Left ventricle myocardium superior (tissue), 1 donor: ENCODE results near the gene PTX3. TPM values are rescaled to one million over a fixed set of nuclear protein-coding genes. Genes with fewer than 3 reads are reported as not detected.

Experiments used
- ATAC-seq: fragments of 200-7000 bp; cut with Tn5 transposase; one replicate; pipeline ENCODE4 v1.9.1; 2020; ENCODE audit warnings: mild to moderate bottlenecking, moderate library complexity
- DNase-seq: peaks from one replicate; pipeline ENCODE4 v3.0.0-alpha.2; 2020
- intact Hi-C: fragments of 100-400 bp; cut with micrococcal nuclease; formaldehyde crosslinking; loops from one replicate; pipeline ENCODE4 v1.11.0; 2022
- total RNA-seq: library from RNA; stranded (reverse); fragmentation: NEBNext Ultra II Directional; extraction: Animal tissue kit (Norgen Biotek cat#: 25700); gene quantifications from one replicate; pipeline ENCODE4 v1.2.1, GENCODE V29; 2021
- donor health status: DM: no; HTN: yes; CAD: no; lungs with severe emphysema.

Gene PTX3
- total RNA-seq, 1 donor from 2014 or later: 0.30 TPM

DNA sequence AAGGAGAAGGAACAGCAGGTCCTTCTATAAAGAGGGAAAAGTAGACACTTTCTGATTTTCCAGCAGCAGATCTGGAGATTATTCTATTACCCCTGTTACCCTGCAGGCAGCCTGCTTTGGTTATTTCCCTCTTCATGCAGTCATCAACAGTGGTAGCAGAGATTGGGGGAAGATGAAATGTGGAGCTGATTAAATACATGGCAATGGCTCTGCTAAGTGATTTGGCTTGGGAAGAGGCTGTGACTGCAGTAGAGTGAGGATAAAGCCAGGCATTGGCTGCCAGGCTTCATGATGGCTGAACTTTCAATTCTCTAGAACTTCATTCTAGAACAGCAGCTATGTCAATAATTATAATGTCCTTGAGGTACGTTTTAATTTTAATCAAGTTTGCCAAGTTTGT is 29.1 kb downstream of the PTX3 start:
- intact Hi-C loops: no loop called here
- DNase-seq (no peak), ATAC-seq (no peak)

DNA sequence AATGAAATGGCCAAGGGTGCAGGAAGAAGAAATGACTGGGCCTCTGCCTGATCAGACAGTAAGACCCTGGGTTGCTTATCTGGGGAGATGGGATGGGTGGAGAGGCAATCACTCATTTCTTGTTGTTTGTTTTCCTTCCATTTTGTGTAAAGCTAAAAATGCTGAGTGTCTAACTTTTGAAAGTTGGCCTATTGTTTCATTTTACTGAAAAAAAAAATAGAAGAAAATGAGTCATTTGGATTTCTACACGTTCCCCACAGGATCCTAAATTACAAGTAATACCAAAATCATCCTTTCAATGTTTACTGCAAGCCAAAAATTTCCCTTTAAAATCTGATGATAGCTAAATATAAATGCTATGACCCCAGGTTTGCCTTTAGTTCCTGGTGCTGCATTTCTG is 30.6 kb downstream of the PTX3 start:
- intact Hi-C loops: no loop called here
- no peak for DNase-seq
- ATAC-seq: no peak

DNA sequence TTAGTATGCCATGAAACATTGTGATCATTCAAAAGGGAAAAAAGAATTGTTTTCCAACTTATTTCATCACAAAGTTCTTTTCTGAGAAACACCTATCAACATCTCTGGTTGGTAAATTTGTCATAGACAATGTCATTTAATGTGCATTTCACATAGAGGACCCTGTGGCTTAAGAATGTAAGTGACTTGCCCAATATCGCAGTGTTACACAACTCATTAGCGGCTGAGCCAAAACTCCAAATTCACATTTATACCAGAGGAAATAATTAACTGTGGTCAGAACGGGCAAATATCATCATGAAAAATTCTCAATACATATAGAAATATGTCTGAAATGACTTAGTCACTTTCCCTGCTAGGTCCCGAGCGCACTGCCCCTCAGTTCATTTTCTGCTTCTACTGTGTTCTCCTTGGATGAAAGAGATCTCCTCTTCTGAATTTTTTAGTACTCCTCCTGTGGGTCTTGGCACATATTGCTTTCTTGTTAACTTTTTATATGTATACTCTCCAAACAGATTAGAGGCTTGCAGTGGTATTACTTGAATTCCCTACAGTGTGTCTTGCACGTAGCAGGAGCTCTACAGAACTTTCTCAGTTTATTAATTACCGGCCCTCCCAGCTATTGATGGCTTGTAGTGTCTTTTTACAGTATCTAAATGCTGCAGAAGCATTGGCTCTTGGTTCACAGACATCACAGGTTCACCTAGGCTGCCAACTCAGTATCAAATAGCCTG is 33.1 kb downstream of the PTX3 start:
- ATAC-seq (no peak), DNase-seq (no peak)
- intact Hi-C loops: no loop called here

DNA sequence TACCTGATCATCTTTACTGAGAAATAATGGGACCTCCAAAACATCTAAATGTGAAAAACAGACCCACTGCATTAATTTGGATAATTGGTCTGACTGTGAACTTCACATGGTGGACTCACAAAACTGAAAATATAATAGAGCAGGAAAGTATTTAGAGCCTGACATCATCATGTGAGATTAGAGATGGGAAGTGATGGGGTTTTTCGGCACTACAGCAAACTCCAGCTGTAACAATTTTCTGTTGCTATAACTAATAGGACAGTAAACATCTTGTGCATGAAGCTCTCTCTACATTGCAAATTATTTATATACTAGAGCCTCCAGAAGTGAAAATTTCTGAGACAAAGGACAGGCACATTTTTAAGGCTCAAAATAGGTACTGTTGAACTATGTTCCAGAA is 34.4 kb downstream of the PTX3 start:
- DNase-seq (no peak), ATAC-seq (no peak)
- intact Hi-C loops: no loop called here

DNA sequence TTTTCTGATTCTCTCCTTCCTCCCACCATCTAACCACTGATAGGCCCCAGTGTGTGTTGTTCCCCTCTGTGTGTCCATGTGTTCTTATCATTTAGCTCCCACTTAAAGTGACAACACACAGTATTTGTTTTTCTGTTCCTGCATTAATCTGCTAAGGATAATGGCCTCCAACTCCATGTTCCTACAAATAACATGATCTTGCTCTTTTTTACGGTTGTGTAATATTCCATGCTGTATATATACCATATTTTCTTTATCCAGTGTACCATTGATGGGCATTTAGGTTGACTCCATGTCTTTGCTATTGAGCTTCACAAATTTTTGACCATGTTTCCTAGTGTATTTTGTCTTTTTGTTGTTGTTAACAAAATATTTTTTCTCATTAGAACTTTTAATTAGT is 36.0 kb downstream of the PTX3 start:
- intact Hi-C loops: no loop called here
- ATAC-seq (no peak), DNase-seq (no peak)

- no peak for DNase-seq
- intact Hi-C loops: no loop called here
- ATAC-seq: no peak
These were observed 39.3 kb downstream of the PTX3 start for GRCh38 chr3:157475921-157476414.

DNA sequence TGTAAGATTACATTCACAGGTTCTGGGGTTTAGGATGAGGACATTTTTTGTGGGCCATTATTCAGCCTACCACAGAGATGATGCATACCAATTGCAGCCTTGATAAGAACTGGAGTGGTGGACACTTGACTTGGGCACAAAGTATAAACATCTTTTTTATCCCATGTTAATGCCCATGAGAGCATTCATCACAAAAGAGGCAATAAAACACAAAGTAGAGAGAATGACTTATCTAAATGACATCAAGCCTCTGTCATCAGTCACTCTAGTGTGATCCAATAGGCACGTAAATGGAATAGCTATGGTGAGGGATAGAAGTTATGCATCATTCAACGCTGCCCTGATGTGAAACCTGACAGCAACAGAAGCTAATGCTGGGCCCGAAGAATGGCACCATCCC is 40.8 kb downstream of the PTX3 start:
- ATAC-seq: no peak
- no peak for DNase-seq
- intact Hi-C loops: no loop called here

DNA sequence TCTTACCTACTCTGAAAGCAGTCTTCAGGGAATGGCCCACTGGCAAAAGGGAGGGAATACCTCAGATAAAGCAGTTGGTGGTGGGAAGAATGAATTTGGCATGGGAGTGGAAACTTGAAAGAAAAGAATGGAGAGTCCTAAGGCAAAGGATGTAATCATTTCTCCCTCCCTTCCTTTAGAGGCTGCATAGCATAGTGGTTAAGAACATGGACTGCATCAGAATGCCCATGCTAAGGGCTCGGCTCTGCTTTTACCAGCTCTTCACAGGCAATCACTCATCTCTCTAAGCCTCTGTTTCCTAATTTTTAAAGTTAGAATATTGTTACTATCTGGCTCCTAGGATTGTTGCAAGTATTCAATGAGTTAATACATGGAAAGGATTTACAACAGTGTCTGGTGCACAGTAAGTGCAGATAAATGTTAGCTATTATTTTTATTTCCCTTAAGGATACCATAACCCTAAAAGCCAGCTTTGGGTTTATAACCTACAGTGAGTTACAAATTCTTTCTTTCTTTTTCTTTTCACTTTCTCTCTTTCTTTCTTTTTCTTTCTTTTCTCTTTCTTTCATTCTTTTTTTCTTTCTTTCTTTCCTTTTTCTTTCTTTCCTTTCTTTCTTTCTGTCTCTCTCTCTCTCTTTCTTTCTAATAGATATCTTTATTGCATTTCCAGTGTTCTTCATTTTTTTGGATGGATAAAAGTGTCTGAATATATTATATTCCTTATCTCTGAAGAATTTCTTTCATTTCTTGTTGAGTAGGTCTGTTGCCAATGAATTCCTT is 43.0 kb downstream of the PTX3 start:
- intact Hi-C loops: no loop called here
- no peak for DNase-seq
- ATAC-seq: no peak

DNA sequence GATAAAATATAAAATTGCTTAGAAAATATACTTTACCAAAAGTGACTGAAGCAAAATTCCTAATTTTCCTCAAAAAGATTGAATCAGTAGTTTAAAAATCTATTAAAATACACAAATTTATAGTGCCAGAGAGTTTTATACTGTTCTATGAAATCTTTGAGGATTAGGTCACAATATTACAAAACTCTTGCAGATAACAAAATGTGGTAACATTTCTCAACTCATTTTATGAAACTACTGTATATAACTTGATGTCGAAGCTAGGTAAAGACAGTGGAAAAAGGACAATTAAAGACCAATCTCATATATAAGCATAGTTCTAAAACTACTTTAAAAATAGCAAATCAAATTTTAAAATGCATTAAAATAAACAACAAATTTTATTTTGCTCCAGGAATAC is 50.7 kb downstream of the PTX3 start:
- ATAC-seq: no peak
- intact Hi-C loops: no loop called here
- DNase-seq: no peak

- intact Hi-C loops: no loop called here
- no peak for DNase-seq
- ATAC-seq: no peak
These were observed 51.5 kb downstream of the PTX3 start for GRCh38 chr3:157488144-157488543.

GRCh38 chr3:157491136-157491535 is 54.5 kb downstream of the PTX3 start:
- no peak for ATAC-seq
- intact Hi-C loops: no loop called here
- no peak for DNase-seq

Other genes with a start within 250 kb of the PTX3 start
- gene VEPH1, start 66.6 kb downstream of the PTX3 start, total RNA-seq: 0.25 TPM